ENCODE data around the gene CD248. TPM values are rescaled to one million over a fixed set of nuclear protein-coding genes. Genes with fewer than 3 reads are reported as not detected.
A peak's percentile ranks its signal among the peaks of the same experiment; 100 is the strongest.

Gene CD248
- total and polyA plus RNA-seq, 9 donors, result 4.9 to 47.9 (median 17.2) TPM

GRCh38 chr11:66338276-66339161 is 21.7 kb upstream of the CD248 start:
- DNase-seq, result peak in 1 of 5 donors; percentile 37
- Histone ChIP-seq H3K36me3 (no peaks in the 10 kb centered on the region), H3K4me1 (ENCODE audit: insufficient read depth) (peaks cover 13% of the 10 kb centered on the region), H3K4me3 (no peak overlapping the region), H3K27ac (no peak overlapping the region), H3K27me3 (no peaks in the 10 kb centered on the region), H3K9me3 (no peaks in the 10 kb centered on the region)
- WGBS, 3 donors, result 71 to 77% (median 73%) methylated on average over 17 of the region's 17 CpGs
- no peak for TF ChIP-seq CTCF (IDR thresholded peaks at IDR 0.05)
- TF ChIP-seq POLR2A (IDR thresholded peaks at IDR 0.05), result no peak
- no peak for TF ChIP-seq EP300 (IDR thresholded peaks at IDR 0.05)
- intact Hi-C loops (cut with DNase I), result loop anchor here in 1 of 4 donors (10.0 kb wide), 1 partner anchor 54 kb away; the partner anchor contains the start of gene YIF1A

DNA sequence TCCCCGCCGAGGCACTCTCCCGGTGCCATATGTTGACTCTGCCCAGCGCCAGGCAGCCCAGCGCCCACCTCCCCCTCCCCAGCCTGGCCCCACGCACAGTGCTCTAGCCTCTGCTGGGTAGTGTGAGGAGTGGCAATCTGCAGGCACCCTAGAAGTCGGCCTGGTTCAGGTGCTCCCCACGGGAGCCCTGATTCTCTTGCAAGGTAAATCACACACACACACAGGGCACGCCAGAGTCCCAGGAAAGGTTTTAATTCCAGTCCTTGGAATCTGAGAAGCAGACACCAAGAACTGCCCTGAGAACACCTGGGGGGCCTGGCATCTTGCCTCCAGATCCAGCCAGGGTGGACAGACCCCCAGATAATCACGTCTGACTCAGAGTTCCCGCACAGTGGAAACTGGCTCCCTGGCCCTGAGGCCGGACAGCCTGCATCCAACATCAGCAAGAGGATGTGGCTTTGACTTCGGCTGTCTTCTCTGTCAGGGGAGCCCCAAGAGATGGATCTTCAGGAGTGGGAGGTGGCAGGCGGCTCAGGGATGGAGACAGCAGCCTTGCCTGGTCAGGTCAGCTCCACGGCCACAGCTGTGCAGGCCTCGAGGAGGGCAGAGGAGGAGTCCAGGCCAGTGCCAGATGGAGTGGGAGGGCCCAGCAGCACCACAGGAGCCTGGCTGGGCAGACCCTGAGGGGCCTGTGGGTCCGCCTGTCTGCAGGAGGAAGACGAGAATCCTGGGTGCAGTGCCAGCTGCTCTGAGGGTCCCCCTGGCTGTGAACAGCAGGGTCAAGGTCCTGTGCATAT is 20.5 kb upstream of the CD248 start:
- WGBS, 3 donors, result 38 to 41% (median 40%) methylated on average over 11 to 18 of the region's 18 CpGs
- intact Hi-C loops (cut with DNase I), result loop anchor here in 1 of 4 donors (10.0 kb wide), 1 partner anchor 52 kb away; the partner anchor contains the start of gene YIF1A
- H3K9me3 ChIP-seq, result no peaks in the 10 kb centered on the region
- H3K27ac ChIP-seq, result peak overlapping the region in 1 of 2 donors; percentile 5
- H3K36me3 ChIP-seq, result no peaks in the 10 kb centered on the region
- H3K4me3 ChIP-seq, result no peak overlapping the region
- DNase-seq, result peak in 2 of 5 donors; percentile 32 to 49
- no peak for TF ChIP-seq POLR2A (IDR thresholded peaks at IDR 0.05)
- TF ChIP-seq EP300 (IDR thresholded peaks at IDR 0.05), result no peak
- no peak for TF ChIP-seq CTCF (IDR thresholded peaks at IDR 0.05)
- no peaks in the 10 kb centered on the region for H3K27me3 ChIP-seq
- H3K4me1 ChIP-seq (ENCODE audit: insufficient read depth), result peaks cover 13% of the 10 kb centered on the region

DNA sequence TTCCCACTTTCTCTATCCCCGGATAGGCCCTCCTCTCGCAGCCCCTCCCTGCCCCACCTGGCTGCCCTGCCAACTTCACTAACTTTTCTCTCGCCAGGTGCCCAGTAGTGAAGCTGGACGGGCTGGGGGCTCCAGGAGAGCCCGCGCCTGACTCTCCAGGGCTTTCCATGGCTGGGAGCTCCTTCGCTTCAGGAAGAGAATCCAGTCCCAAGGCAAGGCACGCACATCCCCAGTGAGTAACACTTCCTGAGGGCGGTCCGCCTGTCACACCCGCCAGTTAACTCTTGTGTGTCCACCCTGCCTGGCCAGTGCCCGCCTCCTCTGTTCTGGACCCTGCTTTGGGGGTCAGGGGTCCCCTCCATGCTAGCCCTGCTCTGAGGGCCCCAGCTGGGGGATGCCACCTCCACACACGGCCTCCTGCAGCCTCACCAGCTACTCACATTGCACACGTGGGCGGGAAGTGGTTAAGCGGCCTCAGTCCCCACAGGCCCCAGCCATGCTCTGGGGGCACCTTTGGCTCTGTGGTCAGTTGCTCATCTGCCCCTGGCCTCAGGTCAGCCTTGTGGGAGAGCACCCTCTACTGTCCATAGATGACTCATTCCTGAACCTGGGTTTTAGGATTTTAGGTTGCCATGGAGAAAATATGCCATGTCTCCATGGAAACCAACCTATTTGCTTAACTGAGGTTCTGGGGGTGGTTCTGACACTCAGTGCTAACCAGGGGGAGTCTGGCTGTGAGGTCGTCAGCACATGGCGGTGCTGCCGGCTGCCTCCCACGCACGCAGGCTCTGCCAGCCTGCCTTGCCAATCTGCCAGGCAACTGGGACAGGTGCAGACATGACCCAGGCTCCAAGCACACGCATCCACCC is 19.6 kb upstream of the CD248 start, which contains the start of gene RIN1:
Gene RIN1, minus strand, starts transcription at position 201 of the 869 bp plus-strand sequence. Its CDS starts 32 bp downstream, at position 169.
- H3K4me1 ChIP-seq (ENCODE audit: insufficient read depth), result peaks cover 13% of the 10 kb centered on the region
- no peaks in the 10 kb centered on the region for H3K36me3 ChIP-seq
- no peaks in the 10 kb centered on the region for H3K27me3 ChIP-seq
- WGBS, 3 donors, result 3 to 7% (median 5%) methylated on average over 20 to 22 of the region's 22 CpGs
- peak in 2 of 3 donors; percentile 38 to 44 for TF ChIP-seq CTCF (IDR thresholded peaks at IDR 0.05)
- no peak for TF ChIP-seq POLR2A (IDR thresholded peaks at IDR 0.05)
- H3K27ac ChIP-seq, result peak within 1 kb of the TSS; percentile 5 to 40
- peak; percentile 57 to 73 (median 61) for DNase-seq
- peak within 1 kb of the TSS; percentile 44 for H3K4me3 ChIP-seq
- no peaks in the 10 kb centered on the region for H3K9me3 ChIP-seq
- intact Hi-C loops (cut with DNase I), result loop anchor here in 1 of 4 donors (10.0 kb wide), 1 partner anchor 52 kb away; the partner anchor contains the start of gene YIF1A
